Caco-2 (cell line): ENCODE measurements around the gene HTT. TPM values are rescaled to one million over a fixed set of nuclear protein-coding genes. Genes with fewer than 3 reads are reported as not detected.

Experiments
- BruUV-seq: library from RNA; stranded (reverse); fragments of 400-500 nt; replicated peaks from 2 replicates; lab custom pipeline; 2021; lab: Mats Ljungman, UMichigan
- CTCF ChIA-PET: fragments of 300-600 bp; sonication (Branson Sonifier 250); formaldehyde crosslinking; loops from one replicate; lab custom pipeline; 2022; ENCODE audit warnings: antibody characterized with exemption; lab: Charles Lee
- POLR2A ChIA-PET: fragments of 300-600 bp; sonication (Branson Sonifier 250); formaldehyde crosslinking; loops from one replicate; lab custom pipeline; 2022; ENCODE audit warnings: antibody characterized with exemption; lab: Charles Lee
- DNase-seq, 2 experiments: peaks; one replicate each; pipeline versions ENCODE4 v3.0.0 to v3.0.0-alpha.2; 2020 to 2022
- H3K27me3 ChIP-seq: replicated peaks from 2 replicates; pipeline ENCODE4 v1.6.0; 2011; ENCODE audit warnings: low read length; ENCODE audit not compliant: control insufficient read depth, insufficient read depth
- H3K36me3 ChIP-seq: 2 replicates; pipeline ENCODE4 v1.5.1; 2011; ENCODE audit warnings: low read length; ENCODE audit not compliant: control insufficient read depth, insufficient read depth
- H3K4me1 ChIP-seq: fragments of 250-450 bp; sonication (Bioruptor Pico); 2 replicates; pipeline ENCODE4 v1.5.1; 2020; ENCODE audit warnings: mild to moderate bottlenecking
- H3K4me3 ChIP-seq: 2 replicates; pipeline ENCODE4 v1.5.1; 2011; ENCODE audit warnings: low read depth, mild to moderate bottlenecking, control low read depth, low read length
- H3K9me3 ChIP-seq: fragments of 250-450 bp; sonication (Bioruptor Pico); 2 replicates; pipeline ENCODE4 v1.5.1; 2020; ENCODE audit warnings: mild to moderate bottlenecking, moderate library complexity
- H3K27ac Mint-ChIP-seq: one replicate; pipeline ENCODE4 v1.8.0; 2022; ENCODE audit warnings: mixed read lengths; ENCODE audit not compliant: unreplicated experiment
- H3K27me3 Mint-ChIP-seq: one replicate; pipeline ENCODE4 v1.8.0; 2022; ENCODE audit warnings: mixed read lengths; ENCODE audit not compliant: insufficient read depth, unreplicated experiment
- H3K36me3 Mint-ChIP-seq: one replicate; pipeline ENCODE4 v1.8.0; 2022; ENCODE audit warnings: mild to moderate bottlenecking, mixed read lengths; ENCODE audit not compliant: insufficient read depth, unreplicated experiment
- H3K4me1 Mint-ChIP-seq: one replicate; pipeline ENCODE4 v1.8.0; 2022; ENCODE audit warnings: low read depth, mixed read lengths; ENCODE audit not compliant: unreplicated experiment
- H3K4me3 Mint-ChIP-seq: one replicate; pipeline ENCODE4 v1.8.0; 2022; ENCODE audit warnings: mild to moderate bottlenecking, moderate library complexity, mixed read lengths; ENCODE audit not compliant: unreplicated experiment
- H3K9me3 Mint-ChIP-seq: one replicate; pipeline ENCODE4 v1.8.0; 2022; ENCODE audit warnings: mixed read lengths; ENCODE audit not compliant: unreplicated experiment
- intact Hi-C: fragments of 100-400 bp; cut with micrococcal nuclease; formaldehyde crosslinking; loops from one replicate; pipeline ENCODE4 v1.10.0; 2022; ENCODE audit not compliant: unreplicated experiment
- total RNA-seq: library from RNA; stranded (reverse); gene quantifications from 2 replicates; pipeline ENCODE4 v1.2.3, GENCODE V29; 2022
- TF ChIP-seq, protein P1 (sequence below), 2 experiments: fragments of 200-600 bp in 1 of 2; IDR thresholded peaks; 1 replicate in 1 of 2; 2 replicates in 1 of 2; pipeline versions ENCODE4 v1.5.1 to v1.8.0; 2011 to 2022; ENCODE audit warnings: antibody characterized with exemption in 1 of 2, control low read depth in 1 of 2, inconsistent platforms in 1 of 2, low read depth in 1 of 2, low read length in 1 of 2, mild to moderate bottlenecking in 1 of 2, moderate library complexity in 1 of 2; ENCODE audit not compliant: insufficient read depth in 1 of 2, severe bottlenecking in 1 of 2, unreplicated experiment in 1 of 2

The HTT gene
- total RNA-seq, 1 experiment from 2014 or later, result 63.3 TPM

DNA sequence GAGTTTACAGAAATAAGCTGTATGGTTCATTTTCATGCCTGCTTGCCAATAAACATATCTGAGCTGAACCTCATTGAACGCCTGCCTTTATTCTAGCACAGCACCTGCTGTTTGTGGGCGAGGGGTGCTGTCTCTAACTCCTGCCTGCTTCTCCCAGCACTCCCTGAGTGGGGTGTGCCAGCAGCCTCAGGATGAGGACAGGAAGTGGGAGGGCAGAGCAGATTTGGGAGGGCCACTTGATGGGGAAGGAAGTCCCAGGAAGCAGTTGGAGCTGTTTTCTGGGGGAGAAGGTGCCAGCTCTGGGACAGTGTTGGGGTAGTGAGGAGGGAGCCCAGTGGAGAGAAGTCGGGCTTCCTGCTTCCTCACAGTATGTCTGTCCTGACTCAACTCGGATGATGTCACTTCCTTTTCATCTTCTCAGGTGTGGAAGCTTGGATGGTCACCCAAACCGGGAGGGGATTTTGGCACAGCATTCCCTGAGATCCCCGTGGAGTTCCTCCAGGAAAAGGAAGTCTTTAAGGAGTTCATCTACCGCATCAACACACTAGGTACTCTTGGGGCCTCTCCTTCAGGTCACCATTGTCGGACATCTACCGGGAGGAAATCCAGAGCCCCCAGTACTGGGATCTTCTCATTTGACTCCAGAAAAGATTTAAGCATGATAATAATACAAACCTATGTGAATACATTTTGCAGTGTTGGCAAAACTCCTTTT is 145.4 kb downstream of the HTT start:
- H3K36me3 Mint-ChIP-seq, result peaks cover 48% of the 10 kb centered on the region
- no peak overlapping the region for H3K4me3 Mint-ChIP-seq
- ChIA-PET CTCF (no interaction called here), POLR2A (no interaction called here)
- intact Hi-C loops, result no loop called here
- no peak overlapping the region for H3K27ac Mint-ChIP-seq
- H3K27me3 Mint-ChIP-seq, result no peaks in the 10 kb centered on the region
- no peak for DNase-seq
- Histone ChIP-seq H3K4me1 (no peaks in the 10 kb centered on the region), H3K27me3 (no peaks in the 10 kb centered on the region), H3K36me3 (no peaks in the 10 kb centered on the region), H3K9me3 (no peaks in the 10 kb centered on the region), H3K4me3 (no peak overlapping the region)
- H3K4me1 Mint-ChIP-seq, result no peaks in the 10 kb centered on the region
- BruUV-seq, result no TSS peak
- H3K9me3 Mint-ChIP-seq, result no peaks in the 10 kb centered on the region
- TF ChIP-seq, protein P1, sequence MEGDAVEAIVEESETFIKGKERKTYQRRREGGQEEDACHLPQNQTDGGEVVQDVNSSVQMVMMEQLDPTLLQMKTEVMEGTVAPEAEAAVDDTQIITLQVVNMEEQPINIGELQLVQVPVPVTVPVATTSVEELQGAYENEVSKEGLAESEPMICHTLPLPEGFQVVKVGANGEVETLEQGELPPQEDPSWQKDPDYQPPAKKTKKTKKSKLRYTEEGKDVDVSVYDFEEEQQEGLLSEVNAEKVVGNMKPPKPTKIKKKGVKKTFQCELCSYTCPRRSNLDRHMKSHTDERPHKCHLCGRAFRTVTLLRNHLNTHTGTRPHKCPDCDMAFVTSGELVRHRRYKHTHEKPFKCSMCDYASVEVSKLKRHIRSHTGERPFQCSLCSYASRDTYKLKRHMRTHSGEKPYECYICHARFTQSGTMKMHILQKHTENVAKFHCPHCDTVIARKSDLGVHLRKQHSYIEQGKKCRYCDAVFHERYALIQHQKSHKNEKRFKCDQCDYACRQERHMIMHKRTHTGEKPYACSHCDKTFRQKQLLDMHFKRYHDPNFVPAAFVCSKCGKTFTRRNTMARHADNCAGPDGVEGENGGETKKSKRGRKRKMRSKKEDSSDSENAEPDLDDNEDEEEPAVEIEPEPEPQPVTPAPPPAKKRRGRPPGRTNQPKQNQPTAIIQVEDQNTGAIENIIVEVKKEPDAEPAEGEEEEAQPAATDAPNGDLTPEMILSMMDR (IDR thresholded peaks at IDR 0.05; ENCODE audit: insufficient read depth in 1 of 2, low read depth in 1 of 2, low read length in 1 of 2, severe bottlenecking in 1 of 2, unreplicated experiment in 1 of 2), result no peak

DNA sequence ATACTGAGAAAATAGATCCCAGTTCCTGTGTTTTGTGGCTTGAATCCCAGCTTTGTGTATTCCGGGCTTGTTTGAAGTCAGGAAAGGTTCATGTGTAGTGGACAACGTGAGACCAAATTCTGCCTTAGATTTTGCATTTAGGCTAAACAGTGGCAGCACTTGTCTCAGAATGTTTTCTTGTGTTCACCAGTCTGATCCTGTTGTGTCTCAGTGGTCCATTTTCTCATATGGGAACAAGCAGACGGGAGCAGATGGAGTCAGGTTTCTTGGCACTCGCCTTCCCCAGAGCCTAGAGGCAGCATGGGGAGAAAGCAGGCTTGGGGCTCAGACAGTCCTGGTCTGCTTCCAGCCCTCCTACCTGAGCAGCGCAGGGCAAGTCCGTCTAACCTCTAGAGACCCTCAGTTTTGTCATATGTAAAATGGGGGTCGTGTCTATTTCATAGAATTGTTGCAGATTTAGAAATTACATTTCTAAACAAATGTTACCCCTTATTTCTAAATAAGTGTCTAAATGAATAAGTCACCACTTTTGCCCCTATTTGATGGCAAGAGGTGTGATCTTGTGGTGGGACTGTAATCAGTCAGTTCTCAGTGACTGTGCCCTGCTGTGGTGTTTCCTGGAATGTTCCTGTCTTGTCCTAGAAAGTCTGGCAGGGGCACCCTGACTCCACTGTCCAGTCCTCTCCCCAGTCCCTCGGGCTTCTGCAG is 146.1 kb downstream of the HTT start:
- Histone ChIP-seq H3K27me3 (no peaks in the 10 kb centered on the region), H3K4me1 (no peaks in the 10 kb centered on the region), H3K4me3 (no peak overlapping the region), H3K9me3 (no peaks in the 10 kb centered on the region), H3K36me3 (no peaks in the 10 kb centered on the region)
- ChIA-PET POLR2A (no interaction called here), CTCF (no interaction called here)
- no peaks in the 10 kb centered on the region for H3K27me3 Mint-ChIP-seq
- no peak overlapping the region for H3K4me3 Mint-ChIP-seq
- TF ChIP-seq, protein P1 (IDR thresholded peaks at IDR 0.05; ENCODE audit: insufficient read depth in 1 of 2, low read depth in 1 of 2, low read length in 1 of 2, severe bottlenecking in 1 of 2, unreplicated experiment in 1 of 2), result no peak
- H3K4me1 Mint-ChIP-seq, result no peaks in the 10 kb centered on the region
- H3K27ac Mint-ChIP-seq, result no peak overlapping the region
- H3K9me3 Mint-ChIP-seq, result no peaks in the 10 kb centered on the region
- no peak for DNase-seq
- BruUV-seq, result no TSS peak
- intact Hi-C loops, result no loop called here
- peaks cover 50% of the 10 kb centered on the region for H3K36me3 Mint-ChIP-seq

DNA sequence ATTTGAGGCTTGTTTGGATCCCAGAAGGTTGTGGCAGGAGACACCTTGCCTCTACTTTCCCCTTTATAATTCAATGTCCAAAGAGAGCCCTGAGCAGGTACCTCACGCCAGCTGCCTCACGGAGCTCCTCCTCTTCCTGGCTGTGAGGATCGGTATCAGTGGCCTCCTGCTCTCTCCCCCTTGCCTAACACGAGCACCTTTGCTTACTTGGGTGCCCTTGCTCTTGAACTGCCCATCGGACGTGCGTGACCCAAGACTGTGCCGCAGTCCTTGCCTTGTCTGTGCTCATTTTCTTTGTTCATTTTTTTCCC is 146.7 kb downstream of the HTT start:
- H3K27me3 ChIP-seq, result no peaks in the 10 kb centered on the region

More for the DNA sequence above, 146.7 kb downstream of the HTT start:
- H3K4me1 Mint-ChIP-seq, result no peaks in the 10 kb centered on the region
- no peaks in the 10 kb centered on the region for H3K9me3 ChIP-seq
- no peaks in the 10 kb centered on the region for H3K36me3 ChIP-seq
- H3K4me1 ChIP-seq, result no peaks in the 10 kb centered on the region
- POLR2A ChIA-PET, result no interaction called here
- no peaks in the 10 kb centered on the region for H3K9me3 Mint-ChIP-seq
- H3K4me3 ChIP-seq, result no peak overlapping the region
- TF ChIP-seq, protein P1 (IDR thresholded peaks at IDR 0.05; ENCODE audit: insufficient read depth in 1 of 2, low read depth in 1 of 2, low read length in 1 of 2, severe bottlenecking in 1 of 2, unreplicated experiment in 1 of 2), result no peak
- no peaks in the 10 kb centered on the region for H3K27me3 Mint-ChIP-seq
- DNase-seq, result no peak
- CTCF ChIA-PET, result no interaction called here
- no peak overlapping the region for H3K27ac Mint-ChIP-seq
- peaks cover 50% of the 10 kb centered on the region for H3K36me3 Mint-ChIP-seq
- no peak overlapping the region for H3K4me3 Mint-ChIP-seq
- intact Hi-C loops, result no loop called here
- no TSS peak for BruUV-seq
